Endothelial cell of hepatic sinusoid (primary cell): ENCODE data around the gene FNBP1L.
"Not testable (repeated sequence)": the region's sequence is repeated elsewhere in the genome, so short reads cannot be mapped to it uniquely, and the experiment has no call there.

Source experiments
- in situ Hi-C: cut with HindIII; loops from 2 replicates; pipeline ENCODE4 v1.10.0; 2017; ENCODE audit warnings: low sequenced_read_pairs

FNBP1L gene

DNA sequence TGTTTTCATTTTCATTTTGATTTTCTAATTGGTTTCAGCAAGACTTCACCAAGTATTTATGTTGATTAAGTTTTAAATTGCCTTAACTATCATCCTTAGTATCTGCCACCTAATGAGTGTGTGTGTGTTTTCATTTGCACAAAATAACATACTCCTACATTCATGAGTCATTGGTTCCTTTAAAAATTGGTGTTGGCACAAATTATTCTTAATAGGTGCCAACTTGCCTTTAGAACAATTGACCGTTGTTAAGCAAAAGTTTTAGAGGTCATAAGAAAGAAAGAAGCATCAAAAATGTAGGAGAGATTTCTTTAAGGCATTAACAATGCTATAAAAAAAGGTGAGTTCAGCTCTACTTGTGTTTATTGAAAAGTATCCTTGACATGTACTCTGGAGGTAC is 77.5 kb downstream of the FNBP1L start:
- in situ Hi-C loops: no loop called here

DNA sequence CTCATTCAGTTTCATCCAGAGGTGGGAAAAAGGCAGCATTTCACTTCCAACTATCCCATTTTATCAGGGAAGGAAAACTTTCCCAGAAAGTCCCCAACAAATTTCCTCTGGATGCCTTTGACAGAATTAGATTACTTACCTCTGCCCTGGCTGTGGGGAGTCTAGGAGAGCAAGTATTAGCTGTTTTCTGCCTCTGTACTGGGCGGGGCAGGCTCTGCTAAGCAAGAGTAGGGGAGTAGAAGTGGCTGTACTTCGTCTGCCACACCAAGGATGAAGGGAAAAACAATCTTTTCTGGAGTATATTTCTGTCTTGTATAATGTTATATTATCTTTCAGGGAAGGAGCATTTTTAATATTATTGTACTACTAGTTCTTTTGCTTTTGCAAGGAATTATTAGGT is 78.5 kb downstream of the FNBP1L start:
- in situ Hi-C loops: no loop called here

DNA sequence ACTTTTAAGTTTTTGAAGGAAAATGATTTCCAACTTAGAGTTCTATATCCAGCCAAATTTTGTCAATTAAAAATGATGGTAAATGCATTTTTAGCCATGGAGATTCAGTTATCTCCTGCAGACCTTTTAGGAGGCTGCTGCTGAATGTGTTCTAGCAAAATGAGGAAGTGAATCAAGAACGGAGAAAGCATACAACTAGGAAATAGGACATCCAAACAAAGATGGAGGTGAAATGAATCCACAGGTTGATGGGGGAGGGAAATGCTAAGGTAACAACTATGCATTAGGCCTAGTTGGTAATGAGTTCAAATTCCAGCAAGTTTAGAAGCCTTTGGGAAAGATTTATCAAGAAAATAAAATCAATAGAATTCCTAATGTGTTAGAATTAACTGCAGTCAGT is 80.5 kb downstream of the FNBP1L start:
- in situ Hi-C loops: no loop called here

DNA sequence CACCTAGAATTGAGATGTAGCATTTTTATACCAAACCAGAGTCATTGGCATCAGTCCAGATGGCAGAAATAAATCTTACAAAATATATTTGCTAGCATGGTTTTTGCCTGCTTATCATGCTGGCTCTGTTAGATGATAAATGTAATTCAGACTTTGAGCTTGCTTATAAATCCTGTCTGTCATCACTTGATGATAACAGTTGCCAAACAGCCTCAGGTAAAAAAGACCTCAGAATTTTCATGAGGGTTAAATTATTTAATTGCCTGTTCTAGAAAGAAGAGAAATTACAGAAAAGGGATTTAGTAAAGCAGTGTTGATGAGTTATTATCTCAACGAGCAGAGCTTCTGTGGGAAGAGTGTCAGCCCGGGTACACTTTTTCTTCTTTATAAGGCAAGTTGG is 83.3 kb downstream of the FNBP1L start:
- in situ Hi-C loops: no loop called here

DNA sequence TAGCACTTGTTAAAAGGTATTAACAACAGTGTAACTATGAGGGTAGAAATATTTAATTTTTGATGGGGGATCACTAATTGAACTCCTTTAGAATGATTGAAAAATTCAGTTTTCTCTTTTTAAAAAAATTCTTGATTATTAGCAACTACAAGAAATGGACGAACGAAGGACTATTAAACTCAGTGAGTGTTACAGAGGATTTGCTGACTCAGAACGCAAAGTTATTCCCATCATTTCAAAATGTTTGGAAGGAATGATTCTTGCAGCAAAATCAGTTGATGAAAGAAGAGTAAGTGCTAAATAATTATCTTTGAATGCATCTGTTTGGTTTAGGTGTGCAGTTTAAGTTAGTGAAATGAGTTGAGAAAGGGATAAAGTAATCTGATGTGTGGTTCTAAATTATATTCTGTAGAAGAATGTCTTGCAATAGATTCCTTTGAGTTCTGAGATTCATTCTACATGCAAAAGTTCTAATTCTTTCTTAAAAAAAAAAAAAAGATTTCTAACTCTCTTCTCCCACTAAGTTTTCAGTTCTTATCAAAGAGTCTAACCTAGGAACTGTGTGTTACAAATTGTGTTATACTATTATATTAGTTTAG is 85.0 kb downstream of the FNBP1L start:
- in situ Hi-C loops: no loop called here

DNA sequence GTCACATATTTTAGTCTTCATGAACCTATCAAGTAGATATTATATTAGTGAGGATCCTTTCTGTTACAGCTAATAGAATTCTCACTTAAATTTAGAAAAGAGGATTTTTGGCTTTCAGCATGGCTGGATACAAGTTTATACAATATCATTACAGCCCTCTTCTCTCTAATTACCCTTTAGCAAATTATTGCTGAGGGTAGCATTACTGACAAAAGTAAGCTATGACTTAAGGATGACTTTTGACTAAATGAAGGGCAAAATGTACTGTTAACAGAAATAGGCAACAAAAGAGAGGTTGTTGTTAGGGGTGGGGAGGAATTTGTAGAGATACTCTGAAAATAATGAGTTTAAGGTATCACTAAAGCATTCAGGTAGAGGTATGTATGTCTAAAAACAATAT is 85.8 kb downstream of the FNBP1L start:
- in situ Hi-C loops: no loop called here

DNA sequence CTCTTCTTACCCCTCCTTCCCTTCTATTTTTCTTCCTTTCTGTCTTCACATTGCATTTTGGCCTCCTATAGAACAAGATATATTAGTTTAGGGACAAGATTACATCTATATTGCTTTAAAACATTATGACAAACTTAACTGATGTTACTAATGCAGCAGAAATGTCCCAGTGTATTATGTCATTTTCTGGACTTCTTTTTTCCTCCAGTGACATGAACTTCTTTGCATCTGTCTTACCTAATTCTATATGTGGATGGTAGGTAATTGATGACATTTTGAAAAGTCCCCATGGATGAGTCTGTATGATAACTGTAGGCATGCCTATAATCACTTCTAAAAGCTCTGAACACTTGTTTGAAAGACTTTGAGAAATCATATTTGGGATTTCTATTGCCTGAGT is 89.5 kb downstream of the FNBP1L start:
- in situ Hi-C loops: no loop called here

DNA sequence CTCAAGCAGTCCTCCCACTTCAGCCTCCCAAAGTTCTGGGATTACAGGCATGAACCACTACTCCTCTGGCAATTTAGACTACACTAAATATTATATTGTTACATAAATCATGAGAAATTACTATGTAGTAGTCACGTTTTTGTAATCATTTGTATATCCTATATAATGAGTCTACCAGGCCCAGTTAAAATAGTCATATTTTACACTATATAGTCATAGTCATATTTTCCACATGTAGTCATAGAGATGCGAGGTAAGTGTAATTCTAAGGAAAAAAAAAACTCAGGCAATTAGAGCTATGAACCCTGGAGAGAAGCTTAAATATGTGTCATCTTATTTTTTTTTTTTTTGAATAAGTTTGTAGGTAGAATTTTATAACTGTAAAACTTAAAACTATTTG is 90.0 kb downstream of the FNBP1L start:
- in situ Hi-C loops: no loop called here

DNA sequence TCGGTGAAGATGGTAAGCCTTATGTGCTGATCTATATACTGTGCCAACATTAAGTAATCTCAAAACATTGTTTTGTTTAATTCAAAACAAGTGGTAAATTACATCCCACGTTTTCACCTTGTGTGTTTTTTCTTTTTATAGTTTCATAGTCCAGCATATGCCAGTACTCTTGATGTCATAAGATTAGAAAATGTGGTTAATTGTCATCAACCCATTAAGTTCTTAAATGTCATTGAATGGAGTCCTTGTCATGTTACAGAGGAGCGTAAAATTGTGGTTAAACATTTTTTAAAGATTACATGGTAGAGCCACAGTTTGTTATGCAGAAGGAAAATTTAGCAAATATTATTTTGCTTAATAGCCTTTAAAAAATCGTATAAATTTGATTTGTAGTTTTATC is 93.1 kb downstream of the FNBP1L start:
- in situ Hi-C loops: no loop called here

DNA sequence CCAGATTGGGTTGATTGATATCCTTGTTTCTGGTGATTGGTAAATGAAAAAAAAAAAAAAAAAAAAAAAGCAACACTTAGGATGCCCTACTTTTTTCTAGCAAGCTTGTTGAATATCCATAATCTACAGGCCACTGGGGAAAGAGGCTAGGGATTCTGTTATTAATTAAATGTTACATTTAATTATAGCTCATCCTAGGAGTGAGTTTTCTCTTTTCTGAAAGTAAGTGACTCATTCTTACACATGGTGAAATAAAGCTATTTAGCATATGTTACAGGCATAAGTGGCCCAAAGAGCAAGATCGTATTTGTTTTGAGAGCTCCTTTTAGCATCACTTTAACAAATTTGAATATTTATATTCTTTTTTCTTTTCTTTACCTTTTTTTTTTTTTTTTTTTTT is 94.5 kb downstream of the FNBP1L start:
- in situ Hi-C loops: no loop called here

DNA sequence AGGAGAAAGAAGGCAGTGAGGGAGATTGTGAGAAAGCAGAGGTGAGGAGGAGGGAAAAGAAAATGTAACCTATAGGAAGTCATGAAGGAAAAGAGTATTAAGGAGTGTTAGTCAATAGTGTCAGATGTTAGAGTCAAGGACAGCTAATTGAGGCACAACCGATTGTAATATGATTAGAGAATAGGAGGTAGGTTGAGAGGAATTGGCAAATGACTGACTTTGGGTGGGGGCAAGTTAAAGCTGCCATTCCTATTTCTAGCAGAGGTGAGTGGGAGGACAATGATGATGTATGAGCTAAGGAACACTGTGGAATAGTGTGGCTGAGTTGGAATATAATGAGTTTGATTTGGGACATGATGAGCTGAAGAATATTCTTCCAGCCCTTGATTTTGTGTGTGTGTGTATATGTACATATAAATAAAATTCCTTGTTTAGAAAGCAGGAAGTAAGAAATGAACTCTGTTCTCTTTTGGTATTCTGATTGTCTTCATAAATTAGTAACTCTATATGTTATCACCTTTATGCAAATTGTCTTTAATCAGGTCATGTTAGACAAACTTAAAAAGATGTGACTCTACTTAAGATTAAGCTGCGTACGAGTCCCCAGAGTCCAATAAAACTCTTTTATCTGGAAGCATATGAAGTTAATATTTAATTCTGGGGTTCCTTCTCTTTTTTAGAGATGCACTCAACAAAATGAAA is 98.4 kb downstream of the FNBP1L start:
- in situ Hi-C loops: no loop called here

DNA sequence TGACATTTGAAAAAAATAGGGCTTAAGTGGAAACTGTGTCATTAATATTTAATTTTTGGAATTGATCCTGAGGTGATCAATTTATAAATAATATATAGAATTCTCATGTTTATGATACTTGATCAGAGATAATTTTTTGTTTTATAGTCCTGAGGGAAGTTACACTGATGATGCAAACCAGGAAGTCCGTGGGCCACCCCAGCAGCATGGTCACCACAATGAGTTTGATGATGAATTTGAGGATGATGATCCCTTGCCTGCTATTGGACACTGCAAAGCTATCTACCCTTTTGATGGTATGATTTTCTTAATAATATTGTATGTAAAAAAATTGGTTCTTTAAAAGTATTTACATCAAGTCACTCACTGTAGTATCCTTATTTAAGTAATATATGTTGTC is 101.2 kb downstream of the FNBP1L start:
- in situ Hi-C loops: no loop called here

DNA sequence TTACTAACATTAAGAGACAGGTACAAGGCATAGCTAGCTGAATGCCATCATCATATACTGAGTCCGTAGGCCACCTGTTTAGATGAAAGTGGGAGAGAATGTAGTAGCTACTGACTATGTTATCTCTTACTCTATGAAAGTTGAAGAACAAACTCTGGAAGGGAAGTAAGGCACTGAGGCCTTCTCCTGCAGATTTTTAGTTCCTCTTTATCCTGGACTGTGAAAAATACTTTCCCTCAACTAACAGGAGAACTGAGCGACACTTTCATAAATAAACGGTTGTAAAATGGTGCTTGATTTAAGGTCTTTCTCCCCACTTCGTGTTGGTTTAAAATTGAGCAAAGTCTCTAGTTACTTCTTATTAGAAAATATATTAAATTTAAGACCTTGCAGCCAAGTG is 101.9 kb downstream of the FNBP1L start:
- in situ Hi-C loops: no loop called here

DNA sequence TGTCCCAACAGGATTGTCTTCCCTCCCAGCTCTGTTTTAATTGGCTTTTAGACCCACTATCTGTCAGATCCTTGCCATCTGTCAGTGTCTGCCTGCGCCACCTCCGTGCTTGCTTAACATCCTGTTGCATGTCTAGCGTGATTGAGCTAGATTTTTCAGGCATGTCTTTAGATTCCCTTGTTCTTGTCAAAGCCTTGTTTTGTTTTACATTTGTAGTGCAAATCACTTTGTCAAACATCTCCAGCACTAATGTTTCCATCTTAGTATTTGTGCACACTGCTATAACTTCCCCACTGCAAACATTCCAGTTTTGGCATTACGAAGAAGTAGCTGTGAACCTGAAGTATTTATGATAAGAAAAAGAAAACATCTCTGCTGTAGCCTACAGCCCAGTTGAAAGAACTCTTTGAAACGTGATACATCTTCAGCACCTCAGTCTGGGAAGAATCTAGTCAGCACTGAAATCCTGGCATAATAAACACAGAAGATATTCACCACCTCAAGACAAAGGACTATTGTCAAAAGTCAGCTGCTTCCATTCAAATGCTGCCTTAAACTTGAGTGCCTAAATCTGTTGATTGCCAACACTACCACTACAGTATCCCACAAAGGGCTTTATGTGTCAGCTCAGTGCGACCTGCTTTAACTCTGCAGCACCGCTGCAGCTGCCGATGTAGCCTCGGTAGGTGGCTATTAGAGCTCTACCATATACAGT is 105.0 kb downstream of the FNBP1L start:
- in situ Hi-C loops: no loop called here

DNA sequence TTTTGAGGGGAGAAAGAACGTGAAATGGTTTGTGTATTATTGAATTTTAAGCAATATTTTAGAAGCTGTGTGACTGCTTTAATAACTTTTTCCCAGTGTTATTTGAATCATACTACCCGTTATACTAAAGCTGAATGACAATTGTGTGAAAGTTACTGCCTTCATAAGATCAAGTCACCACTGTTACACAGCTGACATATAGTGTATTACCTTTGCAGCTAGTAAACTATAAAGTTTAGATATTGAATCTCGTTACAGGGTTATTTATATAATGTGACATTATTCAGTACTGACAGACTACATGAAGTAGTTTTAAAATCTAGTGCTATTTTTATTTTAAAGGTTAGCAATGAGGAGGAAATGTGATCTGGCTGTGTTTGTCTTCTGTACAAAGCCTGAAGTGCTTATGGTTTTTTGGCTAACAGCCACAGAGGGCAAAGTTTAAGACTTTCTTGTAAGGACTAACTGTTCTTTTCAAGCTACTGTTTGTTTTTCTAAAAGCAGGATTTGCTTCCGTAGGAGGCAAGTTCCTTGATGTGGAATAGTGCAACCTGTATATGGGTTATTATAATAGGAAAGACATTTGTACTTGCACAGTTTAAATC is 106.1 kb downstream of the FNBP1L start:
- in situ Hi-C loops: not testable (repeated sequence)

DNA sequence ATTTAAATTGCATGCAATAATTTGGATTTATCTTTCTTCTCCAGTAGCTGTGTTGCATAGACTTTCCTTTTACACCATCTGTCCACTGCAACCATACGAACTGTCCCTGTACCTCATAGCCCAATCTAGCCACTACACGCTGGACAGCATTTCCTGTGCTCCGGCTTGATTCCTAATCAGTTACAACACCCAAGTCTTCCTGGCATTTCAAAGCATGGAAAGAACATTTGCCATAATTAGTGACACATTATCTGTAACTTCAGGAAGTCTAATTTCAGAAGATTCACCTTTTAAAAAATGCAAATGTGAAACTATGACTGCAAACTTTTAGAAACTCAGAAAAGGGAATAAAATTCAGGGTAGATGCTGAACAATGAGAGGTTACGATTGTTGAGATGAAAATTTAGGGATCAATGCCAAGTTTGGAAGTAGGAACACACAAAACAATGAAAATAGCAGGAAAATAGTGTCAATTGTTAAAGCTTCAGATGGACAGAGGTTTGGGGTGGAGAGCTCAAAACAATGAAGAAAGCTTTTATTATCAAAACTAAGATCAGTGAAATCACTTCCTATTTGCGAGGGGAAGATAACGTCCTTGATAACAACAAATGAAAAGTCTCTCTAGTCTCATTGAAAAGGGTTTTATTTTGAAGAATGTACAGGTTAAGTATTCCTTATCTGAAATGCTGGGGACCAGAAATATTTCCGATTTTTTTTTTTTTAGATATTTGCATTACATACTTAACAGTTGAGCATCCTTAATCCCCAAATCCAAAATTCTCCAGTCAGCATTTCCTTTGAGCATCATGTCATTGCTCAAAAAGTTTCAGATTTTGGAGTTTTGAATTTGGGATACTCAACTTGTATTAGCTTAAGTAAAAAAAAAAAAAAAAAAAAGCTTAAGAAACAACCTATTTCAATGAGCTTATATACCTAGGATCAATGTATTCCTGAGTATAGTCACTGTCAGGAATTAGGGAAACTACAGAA is 107.3 kb downstream of the FNBP1L start:
- in situ Hi-C loops: no loop called here

DNA sequence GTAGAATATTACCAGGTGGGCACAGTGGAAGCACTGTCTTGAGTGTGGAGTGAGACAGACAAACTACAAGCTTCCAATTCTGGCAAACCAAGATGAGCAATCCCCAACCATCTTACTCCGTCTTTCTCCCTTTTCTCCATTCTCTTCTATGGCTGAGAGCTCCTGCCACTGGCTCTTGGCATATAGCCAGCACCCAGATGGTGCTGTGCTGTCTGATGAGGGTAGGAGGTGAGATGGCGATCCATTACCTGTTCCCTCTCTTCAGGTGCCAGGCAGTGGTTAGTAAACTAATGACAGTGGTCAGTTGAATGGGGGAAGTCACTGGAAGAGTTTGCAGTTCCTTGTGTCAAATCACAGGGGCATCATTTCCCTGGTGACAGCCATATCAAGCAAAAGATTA is 108.4 kb downstream of the FNBP1L start:
- in situ Hi-C loops: no loop called here

DNA sequence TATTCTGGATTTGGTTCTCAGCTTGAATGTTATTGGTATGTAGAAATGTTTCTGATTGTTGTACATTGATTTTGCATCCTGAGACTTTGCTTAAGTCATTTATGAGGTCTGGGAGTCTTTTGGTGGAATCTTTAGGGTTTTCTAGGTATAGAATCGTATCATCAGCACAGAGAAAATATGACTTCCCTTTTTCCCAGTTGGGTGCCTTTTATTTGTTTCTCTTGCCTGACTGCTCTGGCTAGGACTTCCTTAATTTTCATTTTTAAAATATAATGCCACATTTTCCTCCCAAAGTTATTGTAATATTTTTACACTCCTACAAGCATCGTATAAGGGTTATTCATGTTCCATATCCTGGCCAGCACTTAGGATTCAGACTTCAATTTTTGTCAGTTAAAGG is 111.1 kb downstream of the FNBP1L start:
- in situ Hi-C loops: no loop called here

DNA sequence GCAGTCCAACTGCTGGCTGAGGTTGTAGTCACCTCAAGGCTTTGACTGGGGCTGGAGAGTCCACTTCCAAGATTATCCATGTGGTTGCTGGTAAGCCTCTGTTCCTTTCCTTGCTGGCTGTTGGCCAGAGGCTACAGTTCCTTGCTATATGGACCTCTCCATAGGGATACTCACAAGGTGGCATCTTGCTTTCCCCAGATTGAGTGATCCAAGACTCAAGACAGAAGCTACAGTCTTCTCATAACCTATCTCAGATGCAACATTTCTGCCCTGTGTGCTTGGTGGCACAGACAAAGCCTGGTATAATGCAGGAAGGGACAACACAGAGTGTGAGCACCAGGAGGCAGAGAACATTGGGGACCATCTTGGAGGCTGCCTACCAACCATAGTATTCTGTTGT is 111.8 kb downstream of the FNBP1L start:
- in situ Hi-C loops: loop anchor here (5.0 kb wide), 1 partner anchor 87 kb away; no protein-coding TSS in a partner anchor

DNA sequence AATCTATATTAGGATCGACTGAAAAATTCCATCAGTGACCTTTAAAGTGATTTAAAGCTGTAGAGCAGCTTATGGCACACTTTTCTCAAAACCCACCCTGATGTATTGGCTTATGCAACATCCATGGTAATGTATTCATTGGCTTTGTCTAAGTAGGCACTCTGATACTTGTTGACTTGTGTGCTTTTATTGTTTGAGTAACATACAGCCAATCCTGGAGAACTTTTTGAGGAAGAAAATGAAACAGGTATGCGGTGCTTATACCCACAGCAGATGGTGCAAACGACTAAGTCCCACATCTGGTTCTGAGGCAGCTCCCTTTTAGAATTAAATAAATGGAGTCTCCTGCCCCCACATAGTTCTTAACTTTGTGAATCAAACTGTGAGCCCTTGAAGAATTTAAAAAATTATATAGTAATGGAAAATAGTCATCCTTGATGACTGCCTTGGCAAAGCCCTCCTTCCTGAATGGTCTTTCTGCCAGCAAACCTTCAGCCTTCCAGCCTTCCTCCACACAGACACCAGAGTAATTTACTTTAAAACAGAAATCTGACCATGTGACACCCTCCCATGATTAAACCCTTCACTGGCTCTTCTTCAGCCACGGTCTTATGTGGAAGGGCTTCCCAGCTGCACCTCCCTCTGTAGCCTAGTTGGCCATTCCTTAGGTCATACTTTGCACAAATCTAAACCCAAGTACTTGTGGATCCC is 117.7 kb downstream of the FNBP1L start:
- in situ Hi-C loops: no loop called here
